ENCODE data around the gene TMEM232. TPM values are rescaled to one million over a fixed set of nuclear protein-coding genes. Genes with fewer than 3 reads are reported as not detected.
"Not testable (repeated sequence)": the region's sequence is repeated elsewhere in the genome, so short reads cannot be mapped to it uniquely, and the experiment has no call there.

The TMEM232 gene
- polyA plus RNA-seq, 1 experiment, result 0.12 TPM

DNA sequence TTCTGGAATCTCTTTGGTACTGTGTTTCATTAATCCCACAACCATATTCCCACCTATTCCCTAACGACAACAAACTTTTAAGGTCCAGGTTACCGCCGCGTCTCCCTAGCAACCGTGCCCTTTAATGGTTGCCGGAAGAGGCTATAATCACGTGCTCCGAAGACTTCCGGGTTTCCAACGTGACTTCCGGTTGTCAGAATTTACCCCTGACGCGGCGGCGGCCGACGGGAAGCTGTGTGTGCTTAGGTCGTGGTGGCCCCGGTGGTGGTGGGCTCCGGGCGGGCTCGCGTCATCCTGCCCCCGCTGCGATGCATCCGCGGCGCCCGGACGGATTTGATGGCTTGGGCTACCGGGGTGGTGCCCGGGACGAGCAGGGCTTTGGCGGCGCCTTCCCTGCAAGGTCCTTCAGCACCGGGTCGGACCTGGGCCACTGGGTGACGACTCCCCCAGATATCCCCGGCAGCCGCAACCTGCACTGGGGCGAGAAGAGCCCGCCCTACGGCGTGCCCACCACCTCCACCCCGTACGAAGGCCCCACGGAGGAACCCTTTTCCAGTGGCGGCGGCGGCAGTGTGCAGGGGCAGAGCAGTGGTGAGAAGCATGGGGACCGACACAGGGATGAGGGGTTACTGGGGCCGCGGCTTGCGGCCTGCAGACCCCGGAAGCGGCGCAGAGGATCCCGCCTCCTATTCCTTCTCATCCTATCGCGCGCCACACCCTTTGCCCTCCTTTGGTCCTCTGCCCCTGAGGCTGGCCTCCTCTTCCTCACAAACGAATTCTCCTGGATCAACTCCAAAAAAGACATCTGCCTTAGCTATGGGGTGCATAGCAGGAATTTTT is 12.6 kb upstream of the TMEM232 start, which contains the start of gene SLC25A46:
TSS of gene SLC25A46 (plus strand) at position 196 of the 840 bp plus-strand sequence. CDS start at position 309, 113 bp downstream.
- DNase-seq (ENCODE audit: low read depth), result peak; percentile 43
- Histone ChIP-seq H3K36me3 (ENCODE audit: control insufficient read depth, insufficient read depth, low read length) (no peaks in the 10 kb centered on the region), H3K4me3 (ENCODE audit: low read depth, low read length) (peak within 1 kb of the TSS; percentile 99), H3K27me3 (ENCODE audit: control insufficient read depth, insufficient read depth, low read length) (no peaks in the 10 kb centered on the region)
- ChIA-PET POLR2A (interaction anchor here (0.7 kb wide), 2 partner anchors 177 to 1005 kb away, joined by 3 read pairs; no protein-coding TSS in a partner anchor), CTCF (no interaction called here)
- TF ChIP-seq, protein P1, sequence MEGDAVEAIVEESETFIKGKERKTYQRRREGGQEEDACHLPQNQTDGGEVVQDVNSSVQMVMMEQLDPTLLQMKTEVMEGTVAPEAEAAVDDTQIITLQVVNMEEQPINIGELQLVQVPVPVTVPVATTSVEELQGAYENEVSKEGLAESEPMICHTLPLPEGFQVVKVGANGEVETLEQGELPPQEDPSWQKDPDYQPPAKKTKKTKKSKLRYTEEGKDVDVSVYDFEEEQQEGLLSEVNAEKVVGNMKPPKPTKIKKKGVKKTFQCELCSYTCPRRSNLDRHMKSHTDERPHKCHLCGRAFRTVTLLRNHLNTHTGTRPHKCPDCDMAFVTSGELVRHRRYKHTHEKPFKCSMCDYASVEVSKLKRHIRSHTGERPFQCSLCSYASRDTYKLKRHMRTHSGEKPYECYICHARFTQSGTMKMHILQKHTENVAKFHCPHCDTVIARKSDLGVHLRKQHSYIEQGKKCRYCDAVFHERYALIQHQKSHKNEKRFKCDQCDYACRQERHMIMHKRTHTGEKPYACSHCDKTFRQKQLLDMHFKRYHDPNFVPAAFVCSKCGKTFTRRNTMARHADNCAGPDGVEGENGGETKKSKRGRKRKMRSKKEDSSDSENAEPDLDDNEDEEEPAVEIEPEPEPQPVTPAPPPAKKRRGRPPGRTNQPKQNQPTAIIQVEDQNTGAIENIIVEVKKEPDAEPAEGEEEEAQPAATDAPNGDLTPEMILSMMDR (IDR thresholded peaks at IDR 0.05; ENCODE audit: insufficient read depth, low read depth, low read length), result no peak

DNA sequence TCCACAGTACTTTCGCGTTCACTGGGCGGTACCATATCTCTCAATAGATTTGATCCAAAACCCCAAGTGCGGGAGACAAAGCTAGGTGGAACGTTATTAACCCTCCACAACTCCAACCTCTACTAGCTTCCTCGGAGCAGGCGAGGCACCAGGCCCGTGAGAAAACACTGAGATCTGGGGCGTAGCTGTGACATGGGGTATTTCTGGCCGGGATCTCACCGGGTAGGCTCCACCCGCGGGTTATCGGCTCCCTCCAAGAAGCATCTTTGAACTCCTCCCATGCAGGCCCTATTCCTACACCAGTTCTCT is 12.0 kb upstream of the TMEM232 start:
- TF ChIP-seq, protein P1 (IDR thresholded peaks at IDR 0.05; ENCODE audit: insufficient read depth, low read depth, low read length), result no peak
- Histone ChIP-seq H3K4me3 (ENCODE audit: low read depth, low read length) (peak overlapping the region; percentile 99), H3K36me3 (ENCODE audit: control insufficient read depth, insufficient read depth, low read length) (no peaks in the 10 kb centered on the region), H3K27me3 (ENCODE audit: control insufficient read depth, insufficient read depth, low read length) (no peaks in the 10 kb centered on the region)
- POLR2A ChIA-PET, result interaction anchor here (0.7 kb wide), 1 partner anchor 1006 kb away, joined by 3 read pairs; no protein-coding TSS in a partner anchor
- DNase-seq (ENCODE audit: low read depth), result no peak
- CTCF ChIA-PET, result no interaction called here

DNA sequence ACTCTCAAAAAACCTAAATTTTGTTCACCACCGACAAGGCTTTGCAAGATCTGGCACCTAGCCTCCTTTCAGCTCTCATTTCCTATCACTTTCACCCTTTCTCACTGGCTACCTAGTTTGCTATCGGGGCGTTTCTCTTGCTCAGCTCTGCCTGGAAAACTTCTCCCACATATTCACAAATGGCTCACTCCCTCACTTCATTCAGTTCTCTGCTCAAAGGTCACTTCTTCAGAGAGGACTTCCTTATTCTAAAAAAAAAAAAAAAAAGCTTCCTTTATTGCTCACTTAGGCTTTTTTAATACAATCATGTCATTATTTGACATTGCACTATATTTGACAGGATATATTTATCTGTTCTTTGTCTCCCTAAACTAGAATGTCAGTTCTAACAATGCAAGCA is 10.3 kb upstream of the TMEM232 start:
- no peak for DNase-seq (ENCODE audit: low read depth)
- H3K4me3 ChIP-seq (ENCODE audit: low read depth, low read length), result no peak overlapping the region
- no peaks in the 10 kb centered on the region for H3K27me3 ChIP-seq (ENCODE audit: control insufficient read depth, insufficient read depth, low read length)
- CTCF ChIA-PET, result interaction anchor here (0.6 kb wide), 1 partner anchor 1818 kb away, joined by 3 read pairs; no protein-coding TSS in a partner anchor
- TF ChIP-seq, protein P1 (IDR thresholded peaks at IDR 0.05; ENCODE audit: insufficient read depth, low read depth, low read length), result no peak
- H3K36me3 ChIP-seq (ENCODE audit: control insufficient read depth, insufficient read depth, low read length), result no peaks in the 10 kb centered on the region
- POLR2A ChIA-PET, result interaction anchor here (0.6 kb wide), 1 partner anchor 159 kb away, joined by 3 read pairs; no protein-coding TSS in a partner anchor

DNA sequence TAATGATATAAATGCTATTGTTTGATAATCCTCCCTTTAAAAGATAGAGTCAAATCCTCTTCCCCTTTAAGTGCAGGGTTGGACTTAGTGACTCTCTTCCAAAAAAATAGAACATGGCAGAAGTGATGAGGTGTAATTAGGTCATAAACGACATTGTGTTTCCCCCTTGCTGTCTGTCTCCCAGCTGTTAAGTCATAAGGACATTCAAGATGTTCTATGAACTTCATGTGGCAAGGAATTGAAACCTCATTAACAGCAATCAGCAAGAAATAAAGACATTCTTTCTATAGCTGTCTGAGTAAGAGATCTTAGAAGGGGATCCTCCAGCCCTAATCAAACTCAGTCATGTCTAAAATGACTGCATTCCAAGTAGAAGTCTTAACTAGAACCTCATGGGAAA is 9.1 kb upstream of the TMEM232 start:
- H3K27me3 ChIP-seq (ENCODE audit: control insufficient read depth, insufficient read depth, low read length), result no peaks in the 10 kb centered on the region
- TF ChIP-seq, protein P1 (IDR thresholded peaks at IDR 0.05; ENCODE audit: insufficient read depth, low read depth, low read length), result no peak
- no peak overlapping the region for H3K4me3 ChIP-seq (ENCODE audit: low read depth, low read length)
- H3K36me3 ChIP-seq (ENCODE audit: control insufficient read depth, insufficient read depth, low read length), result no peaks in the 10 kb centered on the region
- ChIA-PET CTCF (no interaction called here), POLR2A (no interaction called here)
- DNase-seq (ENCODE audit: low read depth), result no peak

DNA sequence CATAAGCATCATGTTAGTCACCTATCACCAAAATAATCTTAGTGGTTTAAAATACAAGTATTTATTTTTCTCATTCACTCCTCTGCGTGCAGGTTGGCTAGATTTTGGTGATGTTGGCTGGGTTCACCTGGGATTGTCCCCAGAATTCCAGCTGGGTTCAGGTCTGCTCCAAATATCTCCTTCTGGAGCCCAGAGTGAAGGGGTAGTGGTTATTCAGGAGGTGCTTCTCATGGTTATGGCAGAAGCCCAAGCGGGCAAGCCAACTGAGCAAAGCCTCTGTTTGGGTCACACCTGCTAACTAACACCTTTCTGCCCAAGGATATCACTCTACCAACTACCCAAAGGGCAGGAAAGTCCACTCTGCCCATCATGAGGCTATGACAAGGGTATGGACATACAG is 7.6 kb upstream of the TMEM232 start:
- DNase-seq (ENCODE audit: low read depth), result no peak
- Histone ChIP-seq H3K27me3 (ENCODE audit: control insufficient read depth, insufficient read depth, low read length) (no peaks in the 10 kb centered on the region), H3K4me3 (ENCODE audit: low read depth, low read length) (no peak overlapping the region), H3K36me3 (ENCODE audit: control insufficient read depth, insufficient read depth, low read length) (no peaks in the 10 kb centered on the region)
- ChIA-PET CTCF (no interaction called here), POLR2A (no interaction called here)
- TF ChIP-seq, protein P1 (IDR thresholded peaks at IDR 0.05; ENCODE audit: insufficient read depth, low read depth, low read length), result no peak

DNA sequence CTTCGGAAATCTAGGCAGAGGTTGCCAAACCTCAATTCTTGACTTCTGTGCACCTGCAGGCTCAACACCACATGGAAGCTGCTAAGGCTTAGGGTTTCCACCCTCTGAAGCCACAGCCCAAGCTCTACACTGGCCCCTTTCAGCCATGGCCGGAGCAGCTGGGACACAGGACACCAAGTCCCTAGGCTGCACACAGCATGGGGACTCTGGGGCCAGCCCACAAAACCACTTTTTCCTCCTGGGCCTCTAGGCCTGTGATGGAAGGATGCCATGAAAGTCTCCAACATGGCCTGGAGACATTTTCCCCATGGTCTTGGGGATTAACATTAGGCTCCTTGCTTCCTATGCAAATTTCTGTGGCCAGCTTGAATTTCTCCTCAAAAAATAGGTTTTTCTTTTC is 5.0 kb upstream of the TMEM232 start:
- CTCF ChIA-PET; H3K4me3 ChIP-seq (ENCODE audit: low read depth, low read length); DNase-seq (ENCODE audit: low read depth); H3K36me3 ChIP-seq (ENCODE audit: control insufficient read depth, insufficient read depth, low read length); H3K27me3 ChIP-seq (ENCODE audit: control insufficient read depth, insufficient read depth, low read length); POLR2A ChIA-PET: not testable (repeated sequence)

Measured in BJ (cell line).